Ishikawa (cell line): ENCODE measurements around the gene RNF39.

ENCODE experiments used
- CEBPB ChIP-seq: IDR thresholded peaks from 2 replicates; pipeline ENCODE4 v1.6.1; 2012
- EP300 ChIP-seq: IDR thresholded peaks from 2 replicates; pipeline ENCODE4 v1.6.1; 2012; ENCODE audit warnings: borderline replicate concordance
- MAX ChIP-seq: IDR thresholded peaks from 2 replicates; pipeline ENCODE4 v1.6.1; 2012
- NFIC ChIP-seq: IDR thresholded peaks from 2 replicates; pipeline ENCODE4 v1.6.1; 2012
- RAD21 ChIP-seq: IDR thresholded peaks from 2 replicates; pipeline ENCODE4 v1.6.1; 2012; ENCODE audit warnings: low read depth
- REST ChIP-seq: IDR thresholded peaks from 2 replicates; pipeline ENCODE4 v1.6.1; 2012; ENCODE audit warnings: low read depth, mild to moderate bottlenecking
- TAF1 ChIP-seq: IDR thresholded peaks from 2 replicates; pipeline ENCODE4 v1.6.1; 2012; ENCODE audit warnings: low read depth, mild to moderate bottlenecking
- TCF12 ChIP-seq: IDR thresholded peaks from 2 replicates; pipeline ENCODE4 v1.6.1; 2012; ENCODE audit warnings: low read depth
- TEAD4 ChIP-seq: IDR thresholded peaks from 2 replicates; pipeline ENCODE4 v1.6.1; 2012
- YY1 ChIP-seq: IDR thresholded peaks from 2 replicates; pipeline ENCODE4 v1.6.1; 2012; ENCODE audit warnings: low read depth
- ZBTB7A ChIP-seq: IDR thresholded peaks from 2 replicates; pipeline ENCODE4 v1.6.1; 2012; ENCODE audit warnings: low read depth
- TF ChIP-seq, protein P1 (sequence below): IDR thresholded peaks from 2 replicates; pipeline ENCODE4 v1.6.1; 2012

DNA sequence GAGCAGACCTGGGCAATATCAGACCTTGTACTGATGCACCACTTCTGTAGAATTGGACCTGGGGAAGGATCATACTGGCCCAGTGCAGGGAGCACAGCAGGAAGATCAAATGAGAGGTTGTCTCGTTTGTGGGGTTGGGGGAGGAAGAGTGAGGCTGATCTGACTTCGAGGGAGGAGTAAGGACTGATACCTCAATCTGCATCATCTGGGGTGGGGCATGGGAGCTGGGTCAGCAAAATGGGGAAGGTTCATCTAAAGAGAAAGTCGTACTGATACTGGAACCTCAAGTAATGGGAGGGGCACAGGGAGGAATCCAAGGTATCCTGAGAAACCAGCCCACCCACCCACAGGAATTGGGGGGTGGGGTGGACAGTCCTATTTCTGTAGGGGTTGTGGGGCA lies 3.7 kb downstream of the RNF39 start:
- TF ChIP-seq MAX: no peak
- TF ChIP-seq YY1: no peak
- TF ChIP-seq RAD21: no peak
- TF ChIP-seq REST: no peak
- TF ChIP-seq, protein P1, sequence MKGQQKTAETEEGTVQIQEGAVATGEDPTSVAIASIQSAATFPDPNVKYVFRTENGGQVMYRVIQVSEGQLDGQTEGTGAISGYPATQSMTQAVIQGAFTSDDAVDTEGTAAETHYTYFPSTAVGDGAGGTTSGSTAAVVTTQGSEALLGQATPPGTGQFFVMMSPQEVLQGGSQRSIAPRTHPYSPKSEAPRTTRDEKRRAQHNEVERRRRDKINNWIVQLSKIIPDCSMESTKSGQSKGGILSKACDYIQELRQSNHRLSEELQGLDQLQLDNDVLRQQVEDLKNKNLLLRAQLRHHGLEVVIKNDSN: no peak
- no peak for TF ChIP-seq CEBPB
- no peak for TF ChIP-seq NFIC
- no peak for TF ChIP-seq ZBTB7A
- no peak for TF ChIP-seq EP300
- TF ChIP-seq TEAD4: no peak
- TF ChIP-seq TAF1: no peak
- TF ChIP-seq TCF12: no peak
